T-cell (primary cell): ENCODE results near the gene DARS1. TPM values are rescaled to one million over a fixed set of nuclear protein-coding genes. Genes with fewer than 3 reads are reported as not detected.
A peak's percentile ranks its signal among the peaks of the same experiment; 100 is the strongest.

ENCODE experiments used
- ATAC-seq, 4 experiments: fragments of 200-7000 bp in 3 of 4; fragments of 150-1000 bp in 1 of 4; cut with Tn5 transposase; replicated peaks in 1 of 4; 1 replicate in 3 of 4; 2 replicates in 1 of 4; pipeline ENCODE4 v1.10.0; 2021; ENCODE audit warnings: moderate library complexity in 3 of 4, mild to moderate bottlenecking in 2 of 4, moderate number of reproducible peaks in 1 of 4
- CTCF ChIA-PET, 2 donors: fragments of 300-600 bp; sonication (Branson Sonifier 250); formaldehyde crosslinking; loops; one replicate each; lab custom pipeline; 2022; ENCODE audit warnings: antibody characterized with exemption in 2 of 2; lab: Charles Lee
- POLR2A ChIA-PET, 2 donors: fragments of 300-600 bp; sonication (Branson Sonifier 250); formaldehyde crosslinking; loops; one replicate each; lab custom pipeline; 2022; ENCODE audit warnings: antibody characterized with exemption in 2 of 2; lab: Charles Lee
- DNase-seq, 35 experiments: peaks; one replicate each; pipeline versions ENCODE4 v3.0.0 to v3.0.0-alpha.2; 2013 to 2023
- H3K27ac ChIP-seq: one replicate; pipeline ENCODE4 v1.5.1; 2013; ENCODE audit warnings: low read length
- H3K27me3 ChIP-seq, 2 experiments: replicated peaks in 1 of 2; 1 replicate in 1 of 2; 2 replicates in 1 of 2; pipeline versions ENCODE4 v1.6.1 to v1.7.0; 2013; ENCODE audit warnings: low read length in 1 of 2, mixed read lengths in 1 of 2; ENCODE audit not compliant: control insufficient read depth in 2 of 2, insufficient read depth in 2 of 2; ENCODE audit errors: extremely low read depth in 1 of 2
- H3K36me3 ChIP-seq, 2 donors: 1 replicate in 1 of 2; 2 replicates in 1 of 2; pipeline versions ENCODE4 v1.6.1 to v1.7.0; 2013; ENCODE audit warnings: low read length in 1 of 2; ENCODE audit not compliant: control insufficient read depth in 2 of 2, insufficient read depth in 1 of 2; ENCODE audit errors: extremely low read depth in 1 of 2
- H3K4me1 ChIP-seq, 2 experiments: 1 replicate in 1 of 2; 2 replicates in 1 of 2; pipeline versions ENCODE4 v1.6.1 to v1.7.0; 2013; ENCODE audit warnings: low read length in 2 of 2, mixed read lengths in 1 of 2; ENCODE audit not compliant: insufficient read depth in 2 of 2, control insufficient read depth in 1 of 2; ENCODE audit errors: extremely low read depth in 1 of 2
- H3K4me3 ChIP-seq, 2 donors: 1 replicate in 1 of 2; 2 replicates in 1 of 2; pipeline versions ENCODE4 v1.5.1 to v1.7.0; 2013; ENCODE audit warnings: mild to moderate bottlenecking in 2 of 2, low read length in 1 of 2, moderate library complexity in 1 of 2; ENCODE audit not compliant: control insufficient read depth in 1 of 2; ENCODE audit errors: extremely low read depth in 1 of 2
- H3K9me3 ChIP-seq: 2 replicates; pipeline ENCODE4 v1.7.0; 2013
- H3K27ac Mint-ChIP-seq, 2 donors: one replicate each; pipeline ENCODE4 v1.8.0; 2020 to 2021; ENCODE audit warnings: mild to moderate bottlenecking in 2 of 2, mixed read lengths in 2 of 2
- H3K27me3 Mint-ChIP-seq, 2 donors: one replicate each; pipeline ENCODE4 v1.8.0; 2021 to 2022; ENCODE audit warnings: mixed read lengths in 2 of 2
- H3K36me3 Mint-ChIP-seq: one replicate; pipeline ENCODE4 v1.8.0; 2021; ENCODE audit warnings: mixed read lengths
- H3K4me1 Mint-ChIP-seq, 3 donors: one replicate each; pipeline ENCODE4 v1.8.0; 2020 to 2022; ENCODE audit warnings: mixed read lengths in 3 of 3, mild to moderate bottlenecking in 1 of 3
- H3K4me3 Mint-ChIP-seq, 3 donors: one replicate each; pipeline ENCODE4 v1.8.0; 2020 to 2022; ENCODE audit warnings: mild to moderate bottlenecking in 3 of 3, mixed read lengths in 3 of 3, moderate library complexity in 3 of 3
- H3K9me3 Mint-ChIP-seq, 3 donors: one replicate each; pipeline ENCODE4 v1.8.0; 2020 to 2022; ENCODE audit warnings: mixed read lengths in 3 of 3
- WGBS: methylation state at CpG from one replicate; pipeline ENCODE4 v1.1.5; 2013; ENCODE audit warnings: missing lambda C conversion rate; ENCODE audit not compliant: insufficient coverage; 5-methylcytosine and 5-hydroxymethylcytosine counted together
- total RNA-seq, 35 experiments: library from RNA in 6 of 35; stranded (reverse) in 6 of 35; fragments of 120-200 nt in 1 of 35; gene quantifications; one replicate each; pipeline versions ENCODE4 v1.2.1 to v1.2.4 and lab custom pipeline; 2013 to 2026

DARS1 gene
- total RNA-seq, 5 donors from 2014 or later (not counting 1 experiment from before 2014, with no cell fraction given), result 48.2 to 77.4 (median 69.4) TPM

GRCh38 chr2:136019306-136019705 is 33.9 kb upstream of the DARS1 start:
- Histone ChIP-seq H3K27me3 (no peaks in the 10 kb centered on the region), H3K27ac (no peak overlapping the region), H3K36me3 (no peaks in the 10 kb centered on the region), H3K9me3 (no peaks in the 10 kb centered on the region), H3K4me1 (no peaks in the 10 kb centered on the region), H3K4me3 (no peak overlapping the region)
- H3K27ac Mint-ChIP-seq, result no peak overlapping the region
- ChIA-PET POLR2A (no interaction called here), CTCF (no interaction called here)
- peaks cover 15 to 21% (median 17%) of the 10 kb centered on the region in 3 donors for H3K4me1 Mint-ChIP-seq
- no peak for DNase-seq
- H3K4me3 Mint-ChIP-seq, result no peak overlapping the region
- H3K9me3 Mint-ChIP-seq, result no peaks in the 10 kb centered on the region
- no CpG with 5 or more reads among the region's 5 CpGs for WGBS
- no peak for ATAC-seq
- H3K36me3 Mint-ChIP-seq, result no peaks in the 10 kb centered on the region
- no peaks in the 10 kb centered on the region for H3K27me3 Mint-ChIP-seq

DNA sequence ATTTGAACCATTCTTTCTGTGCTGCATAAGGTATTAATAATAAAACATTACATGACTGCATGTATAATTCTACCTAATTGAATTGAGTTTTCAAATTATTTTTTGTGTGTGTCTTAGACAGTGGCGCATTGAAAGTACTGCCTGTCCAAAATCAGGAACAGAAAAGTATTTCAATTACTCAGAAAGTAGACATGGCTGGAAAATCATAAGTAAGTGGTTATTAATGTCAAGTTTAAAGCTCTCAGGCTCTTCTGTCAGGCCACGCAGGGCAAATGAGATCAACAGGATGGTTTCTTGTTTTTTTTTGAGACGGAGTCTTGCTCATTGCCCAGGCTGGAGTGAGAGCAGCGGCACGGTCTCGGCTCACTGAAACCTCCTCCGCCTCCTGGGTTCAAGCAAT is 32.4 kb upstream of the DARS1 start:
- H3K4me1 ChIP-seq, result peaks cover 0 to 3% of the 10 kb centered on the region in 2 experiments
- DNase-seq, result no peak
- H3K36me3 Mint-ChIP-seq, result no peaks in the 10 kb centered on the region
- POLR2A ChIA-PET, result no interaction called here
- CTCF ChIA-PET, result no interaction called here
- no peak overlapping the region for H3K27ac ChIP-seq
- no peak overlapping the region for H3K4me3 Mint-ChIP-seq
- no peaks in the 10 kb centered on the region for H3K27me3 Mint-ChIP-seq
- no peak overlapping the region for H3K27ac Mint-ChIP-seq
- no peak for ATAC-seq
- 100% methylated on average over 2 of the region's 7 CpGs for WGBS
- peaks cover 23 to 34% (median 24%) of the 10 kb centered on the region in 3 donors for H3K4me1 Mint-ChIP-seq
- H3K9me3 Mint-ChIP-seq, result no peaks in the 10 kb centered on the region
- H3K9me3 ChIP-seq, result no peaks in the 10 kb centered on the region
- no peak overlapping the region for H3K4me3 ChIP-seq
- no peaks in the 10 kb centered on the region for H3K36me3 ChIP-seq
- no peaks in the 10 kb centered on the region for H3K27me3 ChIP-seq

DNA sequence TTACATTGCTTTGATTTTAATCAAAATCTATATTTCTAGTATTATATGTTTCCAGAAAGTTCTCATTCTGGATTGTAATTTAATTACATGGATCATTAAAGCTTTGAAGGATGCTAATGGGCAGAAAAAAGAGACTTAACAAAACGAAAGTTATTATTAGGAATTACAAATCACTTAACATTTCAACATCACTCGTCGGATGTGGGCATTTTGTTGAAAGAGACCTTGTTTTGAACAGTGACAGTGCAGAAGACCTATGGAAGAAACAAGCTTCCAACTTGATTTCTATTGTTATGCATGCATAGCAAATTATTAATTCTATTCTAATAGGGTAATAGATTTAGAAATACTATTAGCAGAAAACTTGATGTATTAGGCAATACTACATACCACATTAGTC is 31.4 kb upstream of the DARS1 start:
- POLR2A ChIA-PET, result no interaction called here
- WGBS, result no CpG with 5 or more reads among the region's 3 CpGs

DNA sequence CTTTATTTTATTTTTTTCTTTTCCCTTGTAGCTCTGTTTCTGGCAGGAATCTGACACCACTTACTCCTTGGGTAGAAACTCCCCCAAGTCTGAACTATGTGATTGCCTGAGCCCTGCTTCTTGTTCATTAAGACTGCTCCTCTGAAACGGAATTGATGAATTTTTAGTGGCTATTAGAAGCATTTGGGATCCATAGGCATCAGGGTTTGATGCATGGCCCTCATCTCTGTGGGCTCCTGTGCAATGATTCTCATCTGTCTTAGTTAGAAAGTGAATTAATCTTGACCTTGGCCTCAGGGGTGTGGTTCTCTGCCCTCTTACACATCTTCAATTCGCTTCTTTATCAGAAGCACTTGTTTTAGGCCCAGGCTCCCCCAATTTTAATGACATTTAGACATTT is 31.0 kb upstream of the DARS1 start:
- H3K4me1 Mint-ChIP-seq, result peaks cover 25 to 40% (median 29%) of the 10 kb centered on the region in 3 donors
- ChIA-PET POLR2A (no interaction called here), CTCF (interaction anchor here (0.6 to 1.7 kb wide), 2 partner anchors 18 to 19 kb away, joined by 3 to 4 read pairs; no protein-coding TSS in a partner anchor)
- Histone ChIP-seq H3K27me3 (no peaks in the 10 kb centered on the region), H3K4me1 (peaks cover 0 to 3% of the 10 kb centered on the region in 2 experiments), H3K9me3 (no peaks in the 10 kb centered on the region), H3K27ac (no peak overlapping the region), H3K4me3 (no peak overlapping the region), H3K36me3 (no peaks in the 10 kb centered on the region)
- H3K27me3 Mint-ChIP-seq, result no peaks in the 10 kb centered on the region
- peak overlapping the region in 1 of 2 donors; percentile 34 for H3K27ac Mint-ChIP-seq
- ATAC-seq (no peak), DNase-seq (no peak)
- H3K36me3 Mint-ChIP-seq, result no peaks in the 10 kb centered on the region
- WGBS, result no CpG with 5 or more reads among the region's 2 CpGs
- no peaks in the 10 kb centered on the region for H3K9me3 Mint-ChIP-seq
- H3K4me3 Mint-ChIP-seq, result no peak overlapping the region

More for the DNA sequence above, 31.4 kb upstream of the DARS1 start:
- CTCF ChIA-PET, result no interaction called here
- Histone ChIP-seq H3K9me3 (no peaks in the 10 kb centered on the region), H3K36me3 (no peaks in the 10 kb centered on the region), H3K27me3 (no peaks in the 10 kb centered on the region), H3K4me3 (no peak overlapping the region), H3K27ac (no peak overlapping the region), H3K4me1 (peaks cover 0 to 3% of the 10 kb centered on the region in 2 experiments)
- no peak for DNase-seq
- Mint-ChIP-seq H3K36me3 (no peaks in the 10 kb centered on the region), H3K9me3 (no peaks in the 10 kb centered on the region), H3K27me3 (no peaks in the 10 kb centered on the region), H3K4me1 (peaks cover 25 to 40% (median 29%) of the 10 kb centered on the region in 3 donors), H3K4me3 (no peak overlapping the region), H3K27ac (no peak overlapping the region)
- ATAC-seq, result no peak

- no peaks in the 10 kb centered on the region for H3K36me3 Mint-ChIP-seq
- peaks cover 25 to 40% (median 29%) of the 10 kb centered on the region in 3 donors for H3K4me1 Mint-ChIP-seq
- H3K4me3 ChIP-seq, result no peak overlapping the region
- H3K36me3 ChIP-seq, result no peaks in the 10 kb centered on the region
- H3K4me1 ChIP-seq, result peaks cover 0 to 3% of the 10 kb centered on the region in 2 experiments
- ChIA-PET POLR2A (interaction anchor here in 1 of 2 donors (0.6 kb wide), 3 partner anchors 12 to 265 kb away, joined by 3 to 4 read pairs (median 3); no protein-coding TSS in a partner anchor), CTCF (interaction anchor here (0.6 to 1.7 kb wide), 4 partner anchors 17 to 1780 kb away, joined by 3 to 4 read pairs (median 4); no protein-coding TSS in a partner anchor)
- 100% methylated on average over 1 of the region's 1 CpG for WGBS
- no peaks in the 10 kb centered on the region for H3K9me3 ChIP-seq
- no peaks in the 10 kb centered on the region for H3K27me3 Mint-ChIP-seq
- H3K27me3 ChIP-seq, result no peaks in the 10 kb centered on the region
- H3K4me3 Mint-ChIP-seq, result no peak overlapping the region
- DNase-seq, result peak in 1 of 35 experiments; percentile 38
- H3K27ac Mint-ChIP-seq, result no peak overlapping the region
- H3K27ac ChIP-seq, result no peak overlapping the region
- no peaks in the 10 kb centered on the region for H3K9me3 Mint-ChIP-seq
- ATAC-seq, result peak in 1 of 4 experiments; percentile 40
These were observed 30.3 kb upstream of the DARS1 start for GRCh38 chr2:136015699-136016098.

GRCh38 chr2:136014411-136014810 is 29.0 kb upstream of the DARS1 start:
- Mint-ChIP-seq H3K4me1 (peaks cover 24 to 40% (median 25%) of the 10 kb centered on the region in 3 donors), H3K4me3 (no peak overlapping the region), H3K27me3 (no peaks in the 10 kb centered on the region), H3K27ac (peak overlapping the region in 1 of 2 donors; percentile 29), H3K9me3 (no peaks in the 10 kb centered on the region), H3K36me3 (no peaks in the 10 kb centered on the region)
- H3K27me3 ChIP-seq, result no peaks in the 10 kb centered on the region
- H3K27ac ChIP-seq, result no peak overlapping the region
- WGBS, result no CpG with 5 or more reads among the region's 2 CpGs
- DNase-seq (no peak), ATAC-seq (no peak)
- H3K9me3 ChIP-seq, result no peaks in the 10 kb centered on the region
- H3K4me1 ChIP-seq, result peaks cover 0 to 3% of the 10 kb centered on the region in 2 experiments
- POLR2A ChIA-PET, result no interaction called here
- CTCF ChIA-PET, result interaction anchor here in 1 of 2 donors (0.5 kb wide), 1 partner anchor 98 kb away, joined by 3 read pairs; no protein-coding TSS in a partner anchor
- H3K36me3 ChIP-seq, result no peaks in the 10 kb centered on the region
- H3K4me3 ChIP-seq, result no peak overlapping the region
